RKO (cell line): ENCODE measurements around the gene PHF21B.
"Not testable (repeated sequence)": the region's sequence is repeated elsewhere in the genome, so short reads cannot be mapped to it uniquely, and the experiment has no call there.

Source experiments
- DNase-seq: peaks from one replicate; pipeline ENCODE4 v3.0.0-alpha.2; 2016; ENCODE audit warnings: low spot score

PHF21B gene

DNA sequence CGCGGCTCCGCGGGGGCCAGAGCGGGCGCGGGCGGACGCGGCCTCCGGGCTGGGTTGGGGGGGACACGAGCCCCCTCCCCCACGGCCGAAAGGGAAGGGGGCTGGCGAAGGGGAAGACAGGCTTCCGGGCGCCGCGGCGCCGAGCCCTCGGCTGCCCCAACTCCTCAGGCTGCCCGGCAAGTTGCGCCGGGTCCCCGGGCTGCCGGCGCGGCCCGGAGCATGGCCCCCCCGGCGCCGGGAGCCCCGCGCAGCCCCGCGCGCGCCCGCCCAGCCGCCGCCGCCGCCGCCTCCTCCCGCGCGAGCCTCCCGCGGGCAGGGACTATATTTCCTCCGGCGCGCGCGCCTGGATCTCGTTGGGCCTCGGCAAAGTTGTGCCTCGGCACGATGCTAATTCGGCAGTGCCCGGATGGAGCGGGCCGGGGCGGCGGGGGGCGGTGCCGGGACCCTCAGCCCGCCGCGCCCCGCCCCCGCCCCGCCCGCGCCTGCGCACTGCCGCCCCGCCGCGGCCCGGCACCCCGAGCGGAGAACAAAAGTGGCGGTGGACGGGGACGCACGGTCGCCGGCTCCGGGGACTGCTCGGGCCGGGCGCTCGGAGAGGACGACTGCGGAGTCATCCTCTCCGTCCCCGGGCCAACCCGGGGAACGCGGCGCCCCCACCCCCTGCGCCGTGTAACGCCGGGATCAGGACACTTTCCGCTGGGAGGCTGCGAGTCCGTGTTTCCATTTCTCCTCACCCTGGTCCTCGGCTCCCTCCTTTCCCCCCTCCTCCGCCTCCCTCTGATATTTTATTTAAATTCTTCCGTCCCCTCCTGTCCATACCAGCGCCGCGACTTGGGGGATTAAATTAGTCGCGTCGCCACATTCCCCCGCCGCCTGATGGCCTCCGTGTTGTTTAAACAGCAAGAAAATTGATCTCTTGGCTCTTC, at the start of gene PHF21B:
TSS of gene PHF21B (minus strand) at position 400 of the 926 bp plus-strand sequence. CDS start 456 bp downstream, outside the sequence.
- no peak for DNase-seq

DNA sequence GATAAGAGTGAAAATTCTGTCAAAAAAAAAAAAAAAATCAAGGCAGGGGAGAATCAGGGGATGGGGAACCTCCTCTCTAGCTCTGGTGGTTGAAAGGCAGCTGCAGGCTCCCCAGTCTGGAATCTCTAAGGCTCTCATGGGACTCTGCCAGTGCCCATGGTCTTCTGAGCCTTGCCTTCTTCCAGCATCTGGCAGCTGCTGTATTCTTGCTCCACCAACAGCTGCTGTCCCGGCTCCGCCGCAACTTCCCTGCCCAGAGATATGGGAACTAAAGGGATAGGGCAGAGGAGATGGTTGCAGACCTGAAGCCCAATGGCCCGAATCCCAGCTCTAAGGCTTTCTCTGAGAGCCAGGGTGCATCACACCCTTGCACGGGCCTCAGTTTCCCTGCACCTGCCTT, 49.5 kb upstream of the PHF21B start:
- no peak for DNase-seq

DNA sequence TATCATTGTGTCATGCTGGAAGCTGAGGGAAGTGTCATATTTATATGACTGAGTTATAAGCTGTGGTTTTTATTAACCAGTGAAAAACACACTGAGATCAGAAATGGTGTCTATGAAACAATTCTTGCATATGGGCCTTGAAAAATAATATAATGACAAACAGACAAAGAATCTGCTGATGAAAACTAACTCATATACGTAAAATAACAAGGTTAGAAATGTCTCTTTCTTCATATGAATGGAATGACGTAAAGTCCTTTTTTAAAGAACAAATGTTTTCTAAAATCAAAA, 48.8 kb upstream of the PHF21B start:
- DNase-seq = no peak

DNA sequence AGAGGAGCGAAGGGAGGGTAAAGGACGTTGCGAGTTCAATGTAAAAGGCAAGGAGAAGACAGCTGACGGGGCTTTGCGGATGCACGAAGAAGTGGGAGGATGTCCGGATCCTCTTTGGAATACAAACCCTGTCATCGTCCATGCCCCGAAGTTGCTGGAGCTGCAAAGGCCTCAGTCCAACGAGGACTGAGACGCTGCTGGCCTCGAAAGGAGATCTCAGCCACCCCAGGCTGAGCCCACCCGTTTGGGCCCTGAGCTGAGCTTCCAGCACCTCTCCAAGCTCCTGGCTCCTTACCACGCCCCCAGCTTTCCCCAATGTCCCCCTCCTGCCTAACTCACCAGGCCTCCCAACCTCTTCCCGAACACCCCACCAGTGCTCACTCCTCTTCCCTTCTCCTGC, 46.1 kb upstream of the PHF21B start:
- DNase-seq = no peak

DNA sequence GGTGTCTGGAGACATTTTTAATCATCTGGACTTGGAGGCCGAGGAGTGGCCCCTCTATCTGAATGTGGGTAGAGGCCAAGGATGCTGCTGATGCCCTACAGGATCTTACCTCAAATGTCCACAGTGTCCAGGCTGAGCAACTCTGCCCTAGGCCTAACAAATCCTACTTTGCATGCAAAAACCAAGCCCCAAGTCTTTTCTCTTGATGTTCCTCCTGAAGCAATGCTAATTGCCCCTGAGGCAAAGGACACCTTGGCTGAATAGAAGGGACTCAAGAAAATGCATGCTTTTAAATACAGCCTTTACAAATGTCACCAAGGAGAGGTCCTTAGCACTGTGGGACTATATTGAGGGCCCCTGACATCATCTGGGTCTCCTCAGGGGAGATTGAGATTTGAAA, 43.8 kb upstream of the PHF21B start:
- DNase-seq = no peak

- no peak for DNase-seq
Observed at GRCh38 chr22:45053094-45053493, 43.3 kb upstream of the PHF21B start.

- not testable (repeated sequence) for DNase-seq
Observed at GRCh38 chr22:45052665-45053064, 42.9 kb upstream of the PHF21B start.

DNA sequence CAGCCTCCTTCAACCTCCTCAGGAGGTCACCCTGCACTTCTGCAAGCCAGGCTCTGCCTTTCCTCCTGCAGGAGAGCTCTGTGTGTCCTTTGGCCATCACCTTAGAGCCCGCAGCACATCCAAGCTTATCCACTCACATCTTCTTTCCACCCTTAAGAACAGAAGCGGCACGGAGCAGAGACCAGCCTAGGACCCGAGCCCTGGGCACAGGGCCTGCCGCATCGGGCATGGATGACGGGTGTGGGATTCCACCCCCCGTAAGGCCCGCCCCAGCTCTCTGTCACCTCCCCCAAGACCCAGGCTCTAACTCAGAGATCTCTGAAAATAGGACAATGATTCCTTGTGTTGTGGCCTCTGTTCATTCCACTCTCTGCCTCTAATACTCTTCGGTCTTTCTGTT, 42.1 kb upstream of the PHF21B start:
- DNase-seq = no peak

DNA sequence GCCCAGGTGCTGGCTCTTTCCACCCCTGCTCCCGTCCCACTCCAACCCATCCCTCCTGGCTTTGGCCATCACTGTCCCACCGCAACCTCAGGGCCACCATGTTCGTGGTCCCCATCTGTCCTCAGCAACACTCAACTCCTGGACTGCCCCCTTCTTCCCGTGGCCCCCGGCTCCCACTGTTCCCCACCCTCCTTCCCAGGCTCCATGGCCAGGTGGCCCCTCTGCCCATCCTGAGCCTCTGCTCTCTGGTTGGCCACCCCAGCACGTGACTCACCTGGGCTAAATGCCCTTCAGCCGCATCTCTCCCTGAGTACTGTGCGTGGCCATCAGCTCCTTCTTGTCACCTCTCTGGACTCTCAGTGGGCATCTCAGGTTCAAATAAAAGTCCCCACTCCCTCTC, 41.6 kb upstream of the PHF21B start:
- no peak for DNase-seq

DNA sequence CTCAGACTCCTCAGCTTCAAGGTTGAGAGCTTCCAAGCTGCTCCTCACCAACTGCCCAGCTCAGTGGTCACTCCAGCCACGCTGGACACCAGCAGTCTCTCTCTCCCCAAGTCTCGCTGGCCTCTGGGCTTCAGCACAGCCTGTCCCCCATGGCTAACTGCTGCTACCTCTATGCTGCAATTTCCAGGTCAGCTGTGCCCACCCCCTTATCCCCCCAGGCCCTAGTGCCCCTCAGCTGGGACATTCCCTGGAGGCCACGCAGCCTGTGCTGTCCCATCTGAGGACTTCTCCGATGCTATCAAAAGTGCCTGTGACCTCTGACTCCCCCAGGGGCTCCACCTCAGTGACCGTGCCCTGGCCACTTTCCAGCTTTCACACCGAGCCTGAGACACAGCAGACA, 37.5 kb upstream of the PHF21B start:
- DNase-seq = no peak

GRCh38 chr22:45045208-45045607, 35.4 kb upstream of the PHF21B start:
- DNase-seq = no peak

- DNase-seq = no peak
Observed at GRCh38 chr22:45042263-45042662, 32.5 kb upstream of the PHF21B start.

DNA sequence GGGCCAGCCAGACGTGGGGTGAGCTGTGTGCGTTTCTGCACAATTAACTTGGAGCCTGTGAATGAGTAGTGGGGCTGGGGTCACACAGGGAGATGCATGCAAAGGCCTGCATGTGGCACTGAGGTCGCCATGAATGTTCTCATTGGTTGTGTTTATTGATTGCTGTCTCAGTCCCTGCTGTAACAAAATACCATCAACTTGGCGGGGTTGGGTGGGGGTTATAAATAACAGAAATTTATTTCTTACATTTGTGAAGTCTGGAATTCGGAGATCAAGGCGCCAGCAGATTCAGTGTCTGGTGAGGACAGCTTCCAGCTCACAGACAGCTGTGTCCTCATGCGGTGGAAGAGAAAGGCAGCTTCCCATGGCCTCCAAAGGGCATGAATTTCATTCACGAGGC, 29.3 kb upstream of the PHF21B start:
- DNase-seq = no peak

DNA sequence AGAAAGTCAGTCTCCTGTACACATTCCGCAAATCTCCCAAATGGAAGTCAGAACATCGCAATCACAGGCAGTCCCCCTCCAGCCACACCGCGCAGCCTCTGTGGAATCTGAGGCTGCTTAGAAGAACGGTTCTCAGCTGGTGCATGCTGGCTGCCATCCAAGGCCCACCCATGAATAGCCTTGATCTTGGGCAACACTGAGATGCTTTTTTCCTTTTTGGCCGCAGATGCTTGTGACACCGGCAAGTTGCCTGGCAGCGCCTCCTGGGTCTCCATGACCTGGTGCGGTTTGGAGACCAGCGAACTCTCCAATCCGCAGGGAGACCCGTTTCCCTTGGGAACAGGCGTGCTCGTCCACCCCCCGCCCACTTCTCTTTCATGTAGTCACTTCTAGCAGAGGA, 26.3 kb upstream of the PHF21B start:
- DNase-seq = no peak

DNA sequence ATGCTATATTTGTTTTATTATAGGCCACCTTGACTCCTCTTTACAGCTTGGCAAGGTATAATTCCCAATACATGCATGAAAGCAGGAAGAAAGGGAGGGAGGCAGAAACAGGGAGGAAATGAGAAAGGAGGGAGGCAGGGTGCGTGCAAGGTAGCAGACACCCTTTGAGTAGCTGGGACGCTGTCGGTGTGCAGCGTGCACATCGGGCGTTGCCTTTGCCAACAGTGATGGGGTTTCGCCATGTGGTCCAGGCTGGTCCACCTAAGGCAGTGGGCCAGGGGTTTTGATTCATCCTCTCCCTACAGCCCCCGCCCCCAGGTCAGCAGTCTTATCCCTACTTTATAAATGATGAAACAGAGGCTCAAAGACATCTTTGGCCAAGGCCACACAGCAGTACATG, 25.0 kb upstream of the PHF21B start:
- DNase-seq = no peak

- no peak for DNase-seq
Observed at GRCh38 chr22:45034156-45034555, 24.4 kb upstream of the PHF21B start.

DNA sequence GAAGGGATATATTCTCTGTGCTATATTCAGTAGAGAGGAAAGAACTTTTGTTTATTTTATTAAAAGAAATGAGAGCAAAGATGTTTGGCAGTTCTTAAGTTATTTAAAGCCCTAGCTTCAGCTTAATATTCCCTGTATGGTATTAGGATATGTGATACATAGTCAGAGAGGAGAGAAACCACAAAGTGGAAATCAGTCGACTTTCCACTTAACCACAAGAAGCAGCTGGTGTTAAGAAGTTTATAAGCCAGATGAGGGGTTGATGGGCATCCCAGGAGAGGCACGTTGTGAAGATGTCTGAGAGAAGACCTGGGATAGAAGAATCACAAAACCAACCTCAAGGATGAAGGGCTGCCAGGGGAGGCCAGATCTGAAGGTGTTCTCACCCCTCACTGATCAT, 23.3 kb upstream of the PHF21B start:
- DNase-seq = no peak

DNA sequence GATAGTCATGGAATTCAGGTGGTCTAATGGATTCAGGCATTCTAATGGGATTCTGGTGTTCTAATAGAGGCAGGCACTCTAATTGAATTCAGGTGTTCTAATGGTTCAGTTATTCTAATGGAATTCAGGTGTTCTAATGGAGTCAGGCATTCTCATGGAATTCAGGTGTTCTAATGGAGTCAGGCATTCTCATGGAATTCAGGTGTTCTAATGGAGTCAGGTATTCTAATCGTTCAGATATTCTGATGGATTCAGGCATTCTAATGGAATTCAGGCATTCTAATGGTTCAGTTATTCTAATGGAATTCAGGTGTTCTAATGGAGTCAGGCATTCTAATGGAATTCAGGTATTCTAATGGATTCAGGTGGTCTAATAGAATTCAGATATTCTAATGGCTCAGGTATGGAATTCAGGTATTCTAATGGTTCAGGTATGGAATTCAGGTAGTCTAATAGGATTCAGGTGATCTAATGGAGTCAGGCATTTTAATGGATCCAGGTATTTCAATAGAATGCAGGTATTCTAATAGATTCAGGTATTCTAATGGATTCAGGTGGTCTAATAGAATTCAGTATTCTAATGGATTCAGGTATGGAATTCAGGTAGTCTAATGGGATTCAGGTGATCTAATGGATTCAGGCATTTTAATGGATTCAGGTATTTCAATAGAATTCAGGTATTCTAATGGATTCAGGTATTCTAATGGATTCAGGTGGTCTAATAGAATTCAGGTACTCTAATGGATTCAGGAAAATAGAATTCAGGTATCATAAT, 22.0 kb upstream of the PHF21B start:
- DNase-seq = no peak

- no peak for DNase-seq
Observed at GRCh38 chr22:45029501-45029900, 19.7 kb upstream of the PHF21B start.

- DNase-seq = no peak
Observed at GRCh38 chr22:45026511-45026910, 16.7 kb upstream of the PHF21B start.

- no peak for DNase-seq
Observed at GRCh38 chr22:45023431-45023830, 13.6 kb upstream of the PHF21B start.

GRCh38 chr22:45019861-45020655, 10.3 kb upstream of the PHF21B start:
- no peak for DNase-seq

DNA sequence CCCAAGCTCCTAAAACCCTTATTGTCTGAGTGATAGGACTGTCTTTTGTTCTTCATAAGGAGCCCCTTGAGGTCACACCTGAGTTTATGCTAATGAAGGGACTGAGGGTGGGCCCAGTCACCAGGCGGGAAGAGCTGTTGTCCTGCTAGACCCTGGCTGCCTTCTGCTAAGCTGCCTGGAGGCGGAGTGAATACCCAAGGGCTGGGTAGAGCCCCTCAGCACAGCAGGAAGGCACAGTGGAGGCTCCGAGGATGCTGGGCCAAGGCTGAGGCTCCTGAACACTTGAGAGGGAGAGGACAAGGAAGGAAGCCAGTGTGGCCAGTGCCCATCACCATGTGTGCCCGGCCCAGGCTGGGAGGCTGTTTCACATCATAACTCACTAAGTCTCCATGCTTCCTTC, 4.8 kb upstream of the PHF21B start:
- no peak for DNase-seq
